Adrenal gland (tissue), 12 donors: ENCODE results near the gene CLIP2. TPM values are rescaled to one million over a fixed set of nuclear protein-coding genes. Genes with fewer than 3 reads are reported as not detected.
"Not testable (repeated sequence)": the region's sequence is repeated elsewhere in the genome, so short reads cannot be mapped to it uniquely, and the experiment has no call there.

Experiments used
- DNase-seq, 7 donors: peaks; one replicate each; pipeline ENCODE4 v3.0.0-alpha.2; 2019 to 2020
- H3K27ac ChIP-seq, 5 donors: fragments of 200-600 bp; sonication (generic) in 4 of 5; 1 replicate in 3 of 5; 2 replicates in 2 of 5; pipeline versions ENCODE4 v1.5.1 to v1.8.0; 2016 to 2020; ENCODE audit warnings: mild to moderate bottlenecking in 1 of 5
- H3K27me3 ChIP-seq: fragments of 200-600 bp; 2 replicates; pipeline ENCODE4 v1.8.0; 2021
- H3K36me3 ChIP-seq, 2 donors: fragments of 200-600 bp; replicated peaks in 1 of 2; 1 replicate in 1 of 2; 2 replicates in 1 of 2; pipeline versions ENCODE4 v1.5.1 to v1.8.0; 2018 to 2022
- H3K4me1 ChIP-seq, 2 donors: fragments of 200-600 bp; replicated peaks in 1 of 2; 1 replicate in 1 of 2; 2 replicates in 1 of 2; pipeline versions ENCODE4 v1.5.1 to v1.8.0; 2018 to 2021
- H3K4me3 ChIP-seq, 4 donors: fragments of 200-600 bp; sonication (generic) in 3 of 4; one replicate each; pipeline ENCODE4 v1.5.1; 2016 to 2018
- H3K9me3 ChIP-seq, 3 donors: fragments of 200-600 bp; sonication (generic) in 1 of 3; replicated peaks in 1 of 3; 1 replicate in 2 of 3; 2 replicates in 1 of 3; pipeline versions ENCODE4 v1.5.1 to v1.8.0; 2016 to 2021
- CTCF ChIP-seq, 6 experiments: fragments of 450-650 bp in 4 of 6; fragments of 200-600 bp in 2 of 6; sonication (generic) in 1 of 6; IDR thresholded peaks; 1 replicate in 5 of 6; 2 replicates in 1 of 6; pipeline versions ENCODE4 v1.5.1 to v1.8.0; 2016 to 2021; ENCODE audit warnings: antibody characterized with exemption in 6 of 6, mild to moderate bottlenecking in 2 of 6, moderate library complexity in 1 of 6
- POLR2A ChIP-seq, 2 donors: fragments of 450-650 bp; IDR thresholded peaks; one replicate each; pipeline ENCODE4 v1.6.1; 2017; ENCODE audit warnings: antibody characterized with exemption in 2 of 2, mild to moderate bottlenecking in 2 of 2, moderate library complexity in 1 of 2
- WGBS, 4 donors: extraction: QIAGEN DNeasy Blood & Tissue Kit in 2 of 4; methylation state at CpG; one replicate each; pipeline versions ENCODE4 v1.1.5 to v1.1.7; 2013 to 2017; 5-methylcytosine and 5-hydroxymethylcytosine counted together
- intact Hi-C, 2 donors: fragments of 100-400 bp; cut with DNase I; formaldehyde crosslinking; loops; one replicate each; pipeline versions ENCODE4 v1.14.1 to v1.15.0; 2022 to 2023
- polyA plus RNA-seq, 3 donors: library from polyadenylated mRNA; stranded (reverse); fragments of 200-250 nt in 2 of 3; fragments of 350-450 nt in 1 of 3; fragmentation: Illumina TruSeq in 1 of 3; extraction: RNeasy Lipid Tissue Mini Kit (QIAGEN cat#74804) in 1 of 3; gene quantifications; one replicate each; pipeline ENCODE4 v1.2.3, GENCODE V29; 2013 to 2014
- total RNA-seq, 9 donors: library from RNA; depleted of rRNA in 4 of 9; stranded (reverse); fragments of >200 nt in 4 of 9; fragments of 120-200 nt in 1 of 9; fragmentation: NEBNext Ultra II Directional in 1 of 9; extraction: Animal tissue kit (Norgen Biotek cat#: 25700) in 1 of 9; gene quantifications; one replicate each; pipeline versions ENCODE4 v1.1.0 to v1.2.4, GENCODE V29; 2013 to 2023
- donor health status: healthy with polysubstance abuse.
- donor health status: Bipolar disorder and iron deficiency.
- donor health status: DM: yes; HTN: yes; CAD: no.
- donor health status: DM: no; HTN: no; CAD: no.
- donor health status: DM: no; HTN: no; CAD: no.
- donor health status: DM: yes; HTN: yes; CAD: no.

CLIP2 gene
- total and polyA plus RNA-seq, 12 donors, result 6.8 to 48.6 (median 25.6) TPM

GRCh38 chr7:74248156-74248555 lies 41.1 kb upstream of the CLIP2 start:
- H3K36me3 ChIP-seq, result peaks cover 0 to 40% of the 10 kb centered on the region in 2 donors

GRCh38 chr7:74249058-74249457 lies 40.1 kb upstream of the CLIP2 start:
- H3K27me3 ChIP-seq, DNase-seq, H3K4me3 ChIP-seq, H3K9me3 ChIP-seq, H3K4me1 ChIP-seq, intact Hi-C loops, H3K27ac ChIP-seq: not testable (repeated sequence)
- 90 to 98% (median 96%) methylated on average over 9 to 10 of the region's 10 CpGs for WGBS, 4 donors
- peaks cover 0 to 40% of the 10 kb centered on the region in 2 donors for H3K36me3 ChIP-seq

More at GRCh38 chr7:74248156-74248555, 41.1 kb upstream of the CLIP2 start:
- Histone ChIP-seq H3K4me3 (no peak overlapping the region), H3K27me3 (no peaks in the 10 kb centered on the region), H3K9me3 (no peaks in the 10 kb centered on the region), H3K27ac (no peak overlapping the region), H3K4me1 (peaks cover 0 to 4% of the 10 kb centered on the region in 2 donors)
- intact Hi-C loops, result no loop called here
- 92 to 97% (median 96%) methylated on average over 6 of the region's 6 CpGs for WGBS, 4 donors
- no peak for DNase-seq
- TF ChIP-seq POLR2A (IDR thresholded peaks at IDR 0.05) (no peak), CTCF (IDR thresholded peaks at IDR 0.05) (no peak)

GRCh38 chr7:74252893-74253292 lies 36.3 kb upstream of the CLIP2 start:
- no peaks in the 10 kb centered on the region for H3K27me3 ChIP-seq
- TF ChIP-seq CTCF (IDR thresholded peaks at IDR 0.05) (no peak), POLR2A (IDR thresholded peaks at IDR 0.05) (no peak)
- intact Hi-C loops, result loop anchor here in 1 of 2 donors (5.0 kb wide), 1 partner anchor 39 kb away; no protein-coding TSS in a partner anchor
- peaks cover 0 to 33% of the 10 kb centered on the region in 2 donors for H3K36me3 ChIP-seq
- no peak overlapping the region for H3K27ac ChIP-seq
- H3K4me3 ChIP-seq, result no peak overlapping the region
- no peak for DNase-seq
- H3K9me3 ChIP-seq, result no peaks in the 10 kb centered on the region
- 80 to 91% (median 84%) methylated on average over 5 of the region's 5 CpGs for WGBS, 4 donors
- peaks cover 12 to 33% of the 10 kb centered on the region in 2 donors for H3K4me1 ChIP-seq

- peak overlapping the region in 1 of 4 donors; percentile 69 for H3K4me3 ChIP-seq
- no peak overlapping the region for H3K27ac ChIP-seq
- 76 to 81% (median 78%) methylated on average over 7 of the region's 7 CpGs for WGBS, 4 donors
- no peak for DNase-seq
- peaks cover 0 to 29% of the 10 kb centered on the region in 2 donors for H3K36me3 ChIP-seq
- intact Hi-C loops, result loop anchor here in 1 of 2 donors (5.0 kb wide), 1 partner anchor 39 kb away; no protein-coding TSS in a partner anchor
- TF ChIP-seq CTCF (IDR thresholded peaks at IDR 0.05), result no peak
- TF ChIP-seq POLR2A (IDR thresholded peaks at IDR 0.05), result no peak
- no peaks in the 10 kb centered on the region for H3K27me3 ChIP-seq
- H3K4me1 ChIP-seq, result peaks cover 12 to 33% of the 10 kb centered on the region in 2 donors
- no peaks in the 10 kb centered on the region for H3K9me3 ChIP-seq
These were observed 35.9 kb upstream of the CLIP2 start for GRCh38 chr7:74253331-74253730.

- Histone ChIP-seq H3K36me3 (peaks cover 0 to 25% of the 10 kb centered on the region in 2 donors), H3K27ac (peak overlapping the region in 4 of 5 donors; percentile 80 to 98 (median 94)), H3K4me1 (peaks cover 12 to 33% of the 10 kb centered on the region in 2 donors), H3K9me3 (no peaks in the 10 kb centered on the region), H3K27me3 (no peaks in the 10 kb centered on the region), H3K4me3 (peak overlapping the region; percentile 67 to 84 (median 72))
- intact Hi-C loops, result loop anchor here in 1 of 2 donors (5.0 kb wide), 1 partner anchor 39 kb away; no protein-coding TSS in a partner anchor
- no peak for TF ChIP-seq CTCF (IDR thresholded peaks at IDR 0.05)
- WGBS, 4 donors, result 1 to 5% (median 2%) methylated on average over 10 of the region's 10 CpGs
- peak in 1 of 7 donors; percentile 31 for DNase-seq
These were observed 35.4 kb upstream of the CLIP2 start for GRCh38 chr7:74253835-74254128.
